RKO (cell line): ENCODE results near the gene CDX2.

Experiments used
- DNase-seq: peaks from one replicate; pipeline ENCODE4 v3.0.0-alpha.2; 2016; ENCODE audit warnings: low spot score

The CDX2 gene

GRCh38 chr13:27915301-27916207 is 53.6 kb downstream of the CDX2 start:
- no peak for DNase-seq

GRCh38 chr13:27913160-27913559 is 56.0 kb downstream of the CDX2 start:
- DNase-seq: no peak

GRCh38 chr13:27911521-27911920 is 57.6 kb downstream of the CDX2 start:
- no peak for DNase-seq
